PC-3 (cell line): ENCODE results near the gene HIC1. TPM values are rescaled to one million over a fixed set of nuclear protein-coding genes. Genes with fewer than 3 reads are reported as not detected.
A peak's percentile ranks its signal among the peaks of the same experiment; 100 is the strongest.

ENCODE experiments used
- ATAC-seq: fragments of 200-7000 bp; cut with Tn5 transposase; 2 replicates; pipeline ENCODE4 v1.9.1; 2020; ENCODE audit warnings: mild to moderate bottlenecking, moderate library complexity
- BruUV-seq: library from RNA; stranded (reverse); fragments of 400-500 nt; replicated peaks from 2 replicates; lab custom pipeline; 2021; lab: Mats Ljungman, UMichigan
- CTCF ChIA-PET: fragments of 300-600 bp; sonication (Branson Sonifier 250); formaldehyde crosslinking; loops from one replicate; lab custom pipeline; 2022; ENCODE audit warnings: antibody characterized with exemption; lab: Charles Lee
- POLR2A ChIA-PET: fragments of 300-600 bp; sonication (Branson Sonifier 250); formaldehyde crosslinking; loops from one replicate; lab custom pipeline; 2022; ENCODE audit warnings: antibody characterized with exemption; ENCODE audit not compliant: unreplicated experiment; lab: Charles Lee
- DNase-seq: peaks from one replicate; pipeline ENCODE4 v3.0.0-alpha.2; 2015
- H2AFZ ChIP-seq: fragments of 300-600 bp; sonication (generic); 2 replicates; pipeline ENCODE4 v1.6.0; 2016; ENCODE audit warnings: antibody characterized with exemption, low read length
- H3F3A ChIP-seq: fragments of 300-600 bp; sonication (generic); one replicate; pipeline ENCODE4 v1.6.0; 2017; ENCODE audit warnings: antibody characterized with exemption, low read length, control low read depth, mild to moderate bottlenecking; ENCODE audit not compliant: unreplicated experiment
- H3K27ac ChIP-seq: fragments of 300-600 bp; sonication (generic); 2 replicates; pipeline ENCODE4 v1.5.1; 2016; ENCODE audit warnings: mild to moderate bottlenecking, low read length
- H3K27me3 ChIP-seq: fragments of 300-600 bp; sonication (generic); 2 replicates; pipeline ENCODE4 v1.6.1; 2016; ENCODE audit warnings: low read length, mixed read lengths
- H3K36me3 ChIP-seq: fragments of 300-600 bp; sonication (generic); 2 replicates; pipeline ENCODE4 v1.6.1; 2016; ENCODE audit warnings: low read depth, mixed run types, low read length, mixed read lengths
- H3K4me1 ChIP-seq: fragments of 300-600 bp; sonication (generic); 2 replicates; pipeline ENCODE4 v1.5.1; 2016; ENCODE audit warnings: low read length; ENCODE audit not compliant: insufficient read depth
- H3K4me2 ChIP-seq: fragments of 300-600 bp; sonication (generic); 2 replicates; pipeline ENCODE4 v1.6.0; 2016; ENCODE audit warnings: low read length
- H3K4me3 ChIP-seq: fragments of 300-600 bp; sonication (generic); 2 replicates; pipeline ENCODE4 v1.5.1; 2016; ENCODE audit warnings: mild to moderate bottlenecking, low read length, mixed read lengths
- H3K79me2 ChIP-seq: fragments of 300-600 bp; sonication (generic); 2 replicates; pipeline ENCODE4 v1.6.1; 2017; ENCODE audit warnings: low read length, mixed read lengths
- H3K9ac ChIP-seq: fragments of 300-600 bp; sonication (generic); 2 replicates; pipeline ENCODE4 v1.6.0; 2016; ENCODE audit warnings: mild to moderate bottlenecking, low read length
- H3K9me2 ChIP-seq: fragments of 300-600 bp; sonication (generic); replicated peaks from 2 replicates; pipeline ENCODE4 v1.6.1; 2016; ENCODE audit warnings: mixed run types, low read length, mixed read lengths
- H3K9me3 ChIP-seq: fragments of 300-600 bp; sonication (generic); 2 replicates; pipeline ENCODE4 v1.6.1; 2016; ENCODE audit warnings: low read length, mixed read lengths
- H4K20me1 ChIP-seq: fragments of 300-600 bp; sonication (generic); 2 replicates; pipeline ENCODE4 v1.6.1; 2016; ENCODE audit warnings: low read length, mixed read lengths
- EZH2 ChIP-seq: fragments of 300-600 bp; sonication (generic); IDR thresholded peaks from one replicate; pipeline ENCODE4 v1.6.1; 2017; ENCODE audit warnings: antibody characterized with exemption, mild to moderate bottlenecking, low read length; ENCODE audit not compliant: unreplicated experiment
- EZH2phosphoT487 ChIP-seq: fragments of 300-600 bp; sonication (generic); IDR thresholded peaks from 2 replicates; pipeline ENCODE4 v1.6.1; 2018; ENCODE audit warnings: mild to moderate bottlenecking, antibody characterized with exemption, low read length, borderline replicate concordance
- intact Hi-C: fragments of 100-400 bp; cut with micrococcal nuclease; formaldehyde crosslinking; loops from 2 replicates; pipeline ENCODE4 v1.9.0; 2023
- total RNA-seq: library from RNA; depleted of rRNA; stranded (reverse); fragments of >200 nt; gene quantifications from 2 replicates; pipeline ENCODE4 v1.2.3, GENCODE V29; 2014
- TF ChIP-seq, protein P1 (sequence below): fragments of 300-600 bp; sonication (generic); conservative IDR thresholded peaks from 2 replicates; pipeline ENCODE4 v1.5.1; 2017; ENCODE audit warnings: antibody characterized with exemption, low read depth, mild to moderate bottlenecking, low read length

The HIC1 gene
- total RNA-seq, 1 experiment from 2014 or later: 4.4 TPM

DNA sequence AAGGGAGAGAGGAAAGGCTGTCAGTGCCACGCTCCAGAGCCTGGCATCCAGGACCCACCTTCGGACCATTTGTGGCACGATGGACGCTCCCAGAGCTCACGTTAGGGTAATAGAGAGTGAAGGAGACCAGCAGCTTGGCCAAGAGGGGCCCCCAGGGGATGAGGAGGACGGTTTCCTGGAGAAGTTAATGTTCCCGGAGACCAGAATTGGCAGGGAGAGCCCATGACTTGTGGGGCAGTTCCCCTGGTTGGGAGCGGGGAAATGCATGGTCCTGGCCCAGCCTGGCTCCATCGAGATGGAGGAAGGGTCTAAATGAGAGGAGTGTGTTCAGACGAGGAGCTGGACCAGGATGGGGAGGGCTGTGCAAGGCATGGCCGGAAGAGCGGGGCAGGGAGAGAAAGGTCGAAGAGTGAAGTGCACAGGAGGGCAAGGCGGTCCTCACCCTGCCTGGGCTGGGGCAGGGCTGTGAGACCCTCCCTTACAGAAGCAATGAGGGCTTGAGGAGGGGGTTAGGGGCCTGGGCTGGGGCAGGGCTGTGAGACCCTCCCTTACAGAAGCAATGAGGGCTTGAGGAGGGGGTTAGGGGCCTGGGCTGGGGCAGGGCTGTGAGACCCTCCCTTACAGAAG lies 2.9 kb upstream of the HIC1 start:
- Histone ChIP-seq H3F3A (no peaks in the 10 kb centered on the region), H3K4me1 (peaks cover 11% of the 10 kb centered on the region), H2AFZ (no peak overlapping the region), H3K4me2 (no peak overlapping the region), H4K20me1 (no peaks in the 10 kb centered on the region), H3K9ac (no peak overlapping the region), H3K27me3 (no peaks in the 10 kb centered on the region), H3K9me2 (no peaks in the 10 kb centered on the region), H3K79me2 (no peaks in the 10 kb centered on the region), H3K9me3 (no peaks in the 10 kb centered on the region), H3K36me3 (no peaks in the 10 kb centered on the region), H3K4me3 (no peak overlapping the region), H3K27ac (no peak overlapping the region)
- CTCF ChIA-PET: no interaction called here
- BruUV-seq: no TSS peak
- intact Hi-C loops: no loop called here
- no peak for TF ChIP-seq EZH2phosphoT487
- TF ChIP-seq, protein P1, sequence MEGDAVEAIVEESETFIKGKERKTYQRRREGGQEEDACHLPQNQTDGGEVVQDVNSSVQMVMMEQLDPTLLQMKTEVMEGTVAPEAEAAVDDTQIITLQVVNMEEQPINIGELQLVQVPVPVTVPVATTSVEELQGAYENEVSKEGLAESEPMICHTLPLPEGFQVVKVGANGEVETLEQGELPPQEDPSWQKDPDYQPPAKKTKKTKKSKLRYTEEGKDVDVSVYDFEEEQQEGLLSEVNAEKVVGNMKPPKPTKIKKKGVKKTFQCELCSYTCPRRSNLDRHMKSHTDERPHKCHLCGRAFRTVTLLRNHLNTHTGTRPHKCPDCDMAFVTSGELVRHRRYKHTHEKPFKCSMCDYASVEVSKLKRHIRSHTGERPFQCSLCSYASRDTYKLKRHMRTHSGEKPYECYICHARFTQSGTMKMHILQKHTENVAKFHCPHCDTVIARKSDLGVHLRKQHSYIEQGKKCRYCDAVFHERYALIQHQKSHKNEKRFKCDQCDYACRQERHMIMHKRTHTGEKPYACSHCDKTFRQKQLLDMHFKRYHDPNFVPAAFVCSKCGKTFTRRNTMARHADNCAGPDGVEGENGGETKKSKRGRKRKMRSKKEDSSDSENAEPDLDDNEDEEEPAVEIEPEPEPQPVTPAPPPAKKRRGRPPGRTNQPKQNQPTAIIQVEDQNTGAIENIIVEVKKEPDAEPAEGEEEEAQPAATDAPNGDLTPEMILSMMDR: no peak
- no peak for TF ChIP-seq EZH2
- ATAC-seq (no peak), DNase-seq (no peak)
- POLR2A ChIA-PET: no interaction called here

DNA sequence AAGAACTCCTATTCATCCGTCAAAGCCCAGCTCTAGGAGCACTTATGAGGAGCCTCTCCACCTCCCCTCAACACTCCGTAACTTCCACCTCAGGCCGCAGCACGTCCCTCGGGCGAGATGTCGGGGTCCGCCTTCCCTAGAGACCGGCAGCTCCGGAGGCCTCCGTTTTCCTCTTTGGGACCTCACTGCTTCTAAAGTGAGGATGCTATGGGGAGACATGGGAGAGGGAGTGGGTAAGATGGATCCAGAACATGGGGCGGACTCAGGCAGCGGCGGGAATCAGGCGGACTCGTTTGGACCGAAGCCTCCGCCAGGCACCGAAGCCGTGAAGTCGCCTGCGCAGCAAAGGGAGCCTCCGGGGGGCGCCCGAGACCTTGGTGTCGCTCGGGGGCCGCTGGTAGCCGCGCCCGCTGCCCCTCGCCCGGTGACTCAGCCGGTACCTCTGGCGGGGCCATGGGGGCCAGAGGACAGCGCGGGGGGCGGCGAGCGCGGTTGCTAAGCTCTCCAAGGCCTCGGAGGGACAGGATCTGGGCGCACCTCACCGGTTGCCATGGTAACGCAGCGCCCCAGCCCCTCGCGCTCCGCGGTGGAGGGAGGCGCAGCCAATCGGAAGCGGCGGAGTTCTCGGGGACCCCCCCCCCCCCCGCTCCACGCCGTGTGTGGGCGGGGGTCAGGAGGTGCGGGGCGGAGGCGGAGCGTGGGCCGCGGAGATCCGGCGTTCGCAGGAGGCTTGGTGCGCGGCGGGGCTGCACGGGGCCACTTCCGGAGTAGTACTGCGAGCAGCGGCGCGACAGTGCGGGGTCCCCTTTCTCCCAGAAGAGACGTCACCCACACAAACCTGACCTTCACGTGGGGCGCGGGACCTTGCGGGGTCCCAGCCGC lies 1.3 kb upstream of the HIC1 start:
- ATAC-seq (no peak), DNase-seq (peak; percentile 58)
- ChIA-PET POLR2A (no interaction called here), CTCF (interaction anchor here (0.9 to 2.4 kb wide), 3 partner anchors 145 to 191 kb away, joined by 5 to 25 read pairs (median 8); no protein-coding TSS in a partner anchor)
- Histone ChIP-seq H3F3A (no peaks in the 10 kb centered on the region), H3K36me3 (no peaks in the 10 kb centered on the region), H3K9me2 (no peaks in the 10 kb centered on the region), H3K79me2 (no peaks in the 10 kb centered on the region), H3K4me1 (peaks cover 11% of the 10 kb centered on the region), H3K27me3 (no peaks in the 10 kb centered on the region), H2AFZ (peak overlapping the region; percentile 64), H3K4me2 (peak overlapping the region; percentile 93), H3K9ac (no peak overlapping the region), H3K4me3 (peak overlapping the region; percentile 66), H4K20me1 (no peaks in the 10 kb centered on the region), H3K9me3 (no peaks in the 10 kb centered on the region), H3K27ac (no peak overlapping the region)
- intact Hi-C loops: no loop called here
- BruUV-seq: no TSS peak
- TF ChIP-seq, protein P1: peak; percentile 60
- no peak for TF ChIP-seq EZH2

DNA sequence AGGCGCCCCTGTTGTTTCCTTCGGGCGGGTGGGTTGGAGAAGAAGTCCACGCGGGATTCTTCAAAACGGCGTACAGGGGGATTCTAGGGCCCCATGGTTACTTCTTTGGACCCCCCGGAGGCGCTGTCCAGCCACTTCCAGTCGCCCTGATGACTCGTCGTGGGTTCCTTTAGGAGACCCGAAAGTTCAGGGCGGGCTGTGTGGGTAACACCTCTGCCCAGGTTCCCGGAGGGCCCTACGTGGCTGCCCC lies 716 bp upstream of the HIC1 start:
- H3K4me2 ChIP-seq: peak overlapping the region; percentile 93
- DNase-seq (no peak), ATAC-seq (no peak)
- no TSS peak for BruUV-seq
- H3K9ac ChIP-seq: no peak overlapping the region
- H3K36me3 ChIP-seq: no peaks in the 10 kb centered on the region
- H3K27ac ChIP-seq: no peak overlapping the region
- ChIA-PET CTCF (interaction anchor here (0.5 to 2.4 kb wide), 7 partner anchors 15 to 208 kb away, joined by 3 to 25 read pairs (median 5); no protein-coding TSS in a partner anchor), POLR2A (no interaction called here)
- no peaks in the 10 kb centered on the region for H3K27me3 ChIP-seq
- peaks cover 8% of the 10 kb centered on the region for H3K4me1 ChIP-seq
- intact Hi-C loops: no loop called here
- peak overlapping the region; percentile 64 for H2AFZ ChIP-seq
- H3F3A ChIP-seq: no peaks in the 10 kb centered on the region
- H3K79me2 ChIP-seq: no peaks in the 10 kb centered on the region
- no peaks in the 10 kb centered on the region for H3K9me2 ChIP-seq
- H4K20me1 ChIP-seq: no peaks in the 10 kb centered on the region
- TF ChIP-seq EZH2 (no peak), EZH2phosphoT487 (no peak)
- TF ChIP-seq, protein P1: no peak
- no peaks in the 10 kb centered on the region for H3K9me3 ChIP-seq
- peak overlapping the region; percentile 66 for H3K4me3 ChIP-seq
